ENCODE measurements around the gene ARHGAP26. TPM values are rescaled to one million over a fixed set of nuclear protein-coding genes. Genes with fewer than 3 reads are reported as not detected.

ARHGAP26 gene
- total and polyA plus RNA-seq, 2 experiments from 2014 or later: 9.5 to 16.8 TPM

DNA sequence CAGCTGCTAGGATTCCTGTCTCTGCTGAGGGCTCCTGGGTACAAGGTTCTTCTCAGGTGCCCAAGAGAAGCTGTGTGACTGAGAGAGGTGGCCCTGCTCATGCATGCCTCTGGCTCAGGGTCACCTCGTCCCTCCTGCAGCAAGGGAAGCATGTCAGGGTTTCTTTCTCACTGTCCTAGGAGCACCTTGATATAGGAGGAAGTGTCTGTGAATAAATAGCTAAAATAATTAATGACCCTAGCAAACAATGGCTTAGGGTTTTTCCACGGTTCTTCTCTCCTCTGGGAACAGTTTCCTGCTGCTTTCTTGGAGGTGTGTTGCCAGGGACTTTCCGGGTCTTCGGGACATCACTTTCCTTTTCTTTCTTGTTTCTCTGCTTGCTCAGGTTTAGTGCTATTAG lies 87.2 kb downstream of the ARHGAP26 start (continued):
- TF ChIP-seq, protein P1, sequence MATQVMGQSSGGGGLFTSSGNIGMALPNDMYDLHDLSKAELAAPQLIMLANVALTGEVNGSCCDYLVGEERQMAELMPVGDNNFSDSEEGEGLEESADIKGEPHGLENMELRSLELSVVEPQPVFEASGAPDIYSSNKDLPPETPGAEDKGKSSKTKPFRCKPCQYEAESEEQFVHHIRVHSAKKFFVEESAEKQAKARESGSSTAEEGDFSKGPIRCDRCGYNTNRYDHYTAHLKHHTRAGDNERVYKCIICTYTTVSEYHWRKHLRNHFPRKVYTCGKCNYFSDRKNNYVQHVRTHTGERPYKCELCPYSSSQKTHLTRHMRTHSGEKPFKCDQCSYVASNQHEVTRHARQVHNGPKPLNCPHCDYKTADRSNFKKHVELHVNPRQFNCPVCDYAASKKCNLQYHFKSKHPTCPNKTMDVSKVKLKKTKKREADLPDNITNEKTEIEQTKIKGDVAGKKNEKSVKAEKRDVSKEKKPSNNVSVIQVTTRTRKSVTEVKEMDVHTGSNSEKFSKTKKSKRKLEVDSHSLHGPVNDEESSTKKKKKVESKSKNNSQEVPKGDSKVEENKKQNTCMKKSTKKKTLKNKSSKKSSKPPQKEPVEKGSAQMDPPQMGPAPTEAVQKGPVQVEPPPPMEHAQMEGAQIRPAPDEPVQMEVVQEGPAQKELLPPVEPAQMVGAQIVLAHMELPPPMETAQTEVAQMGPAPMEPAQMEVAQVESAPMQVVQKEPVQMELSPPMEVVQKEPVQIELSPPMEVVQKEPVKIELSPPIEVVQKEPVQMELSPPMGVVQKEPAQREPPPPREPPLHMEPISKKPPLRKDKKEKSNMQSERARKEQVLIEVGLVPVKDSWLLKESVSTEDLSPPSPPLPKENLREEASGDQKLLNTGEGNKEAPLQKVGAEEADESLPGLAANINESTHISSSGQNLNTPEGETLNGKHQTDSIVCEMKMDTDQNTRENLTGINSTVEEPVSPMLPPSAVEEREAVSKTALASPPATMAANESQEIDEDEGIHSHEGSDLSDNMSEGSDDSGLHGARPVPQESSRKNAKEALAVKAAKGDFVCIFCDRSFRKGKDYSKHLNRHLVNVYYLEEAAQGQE (IDR thresholded peaks at IDR 0.05; ENCODE audit: unreplicated experiment): no peak
- TF ChIP-seq STAT1 (IDR thresholded peaks at IDR 0.05; ENCODE audit: unreplicated experiment): no peak

DNA sequence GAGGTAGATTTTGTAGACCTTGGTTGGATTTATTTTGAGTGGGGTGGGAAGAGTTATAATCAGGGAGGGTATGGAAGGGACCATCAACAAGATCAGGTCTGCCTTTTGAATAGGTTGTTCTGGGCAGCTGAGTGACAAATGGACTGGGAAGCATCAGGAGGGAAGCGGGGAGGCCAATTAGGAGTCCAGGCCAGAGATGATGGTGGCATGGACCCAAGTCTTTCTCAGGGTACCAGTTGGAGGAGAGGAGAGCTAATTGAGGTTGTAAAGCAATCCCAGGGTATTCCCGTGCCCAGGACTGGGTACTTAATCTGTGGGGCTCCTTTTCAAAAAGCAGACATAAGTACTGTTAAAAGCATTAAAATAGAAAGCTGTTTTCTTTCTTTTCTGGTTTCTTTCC lies 88.9 kb downstream of the ARHGAP26 start:
- Mint-ChIP-seq H3K27ac (no peak overlapping the region), H3K36me3 (ENCODE audit: low read depth) (no peaks in the 10 kb centered on the region), H3K9me3 (no peaks in the 10 kb centered on the region), H3K4me3 (no peak overlapping the region), H3K4me1 (peaks cover 53% of the 10 kb centered on the region), H3K27me3 (ENCODE audit: insufficient read depth, low read depth, poor library complexity) (peaks cover 8% of the 10 kb centered on the region)
- Histone ChIP-seq H3K4me1 (ENCODE audit: insufficient read depth) (peaks cover 40% of the 10 kb centered on the region), H3K27me3 (ENCODE audit: insufficient read depth) (no peaks in the 10 kb centered on the region), H3K27ac (ENCODE audit: low read depth) (no peak overlapping the region), H3K36me3 (ENCODE audit: insufficient read depth) (no peaks in the 10 kb centered on the region), H3F3A (replicated peaks; ENCODE audit: low read depth) (peaks cover 17% of the 10 kb centered on the region), H2AFZ (no peak overlapping the region), H3K4me2 (no peak overlapping the region), H3K4me3 (no peak overlapping the region), H3K79me2 (replicated peaks; ENCODE audit: insufficient read depth) (peaks cover 51% of the 10 kb centered on the region), H3K9me2 (ENCODE audit: insufficient read depth) (peaks cover 5% of the 10 kb centered on the region), H4K20me1 (replicated peaks; ENCODE audit: insufficient read depth) (no peaks in the 10 kb centered on the region)
- TF ChIP-seq EZH2 (IDR thresholded peaks at IDR 0.05; ENCODE audit: low read depth, unreplicated experiment) (no peak), ZNF331 (CRISPR knock-in tag; IDR thresholded peaks at IDR 0.05; ENCODE audit: low read depth) (no peak), CREB1 (CRISPR knock-in tag; IDR thresholded peaks at IDR 0.05; ENCODE audit: low read depth) (no peak), ZNF114 (CRISPR knock-in tag; IDR thresholded peaks at IDR 0.05) (no peak), POLR2AphosphoS5 (IDR thresholded peaks at IDR 0.05; ENCODE audit: low read depth) (no peak), JUNB (IDR thresholded peaks at IDR 0.05; ENCODE audit: unreplicated experiment) (no peak), STAT1 (IDR thresholded peaks at IDR 0.05; ENCODE audit: unreplicated experiment) (no peak)
- TF ChIP-seq, protein P2, sequence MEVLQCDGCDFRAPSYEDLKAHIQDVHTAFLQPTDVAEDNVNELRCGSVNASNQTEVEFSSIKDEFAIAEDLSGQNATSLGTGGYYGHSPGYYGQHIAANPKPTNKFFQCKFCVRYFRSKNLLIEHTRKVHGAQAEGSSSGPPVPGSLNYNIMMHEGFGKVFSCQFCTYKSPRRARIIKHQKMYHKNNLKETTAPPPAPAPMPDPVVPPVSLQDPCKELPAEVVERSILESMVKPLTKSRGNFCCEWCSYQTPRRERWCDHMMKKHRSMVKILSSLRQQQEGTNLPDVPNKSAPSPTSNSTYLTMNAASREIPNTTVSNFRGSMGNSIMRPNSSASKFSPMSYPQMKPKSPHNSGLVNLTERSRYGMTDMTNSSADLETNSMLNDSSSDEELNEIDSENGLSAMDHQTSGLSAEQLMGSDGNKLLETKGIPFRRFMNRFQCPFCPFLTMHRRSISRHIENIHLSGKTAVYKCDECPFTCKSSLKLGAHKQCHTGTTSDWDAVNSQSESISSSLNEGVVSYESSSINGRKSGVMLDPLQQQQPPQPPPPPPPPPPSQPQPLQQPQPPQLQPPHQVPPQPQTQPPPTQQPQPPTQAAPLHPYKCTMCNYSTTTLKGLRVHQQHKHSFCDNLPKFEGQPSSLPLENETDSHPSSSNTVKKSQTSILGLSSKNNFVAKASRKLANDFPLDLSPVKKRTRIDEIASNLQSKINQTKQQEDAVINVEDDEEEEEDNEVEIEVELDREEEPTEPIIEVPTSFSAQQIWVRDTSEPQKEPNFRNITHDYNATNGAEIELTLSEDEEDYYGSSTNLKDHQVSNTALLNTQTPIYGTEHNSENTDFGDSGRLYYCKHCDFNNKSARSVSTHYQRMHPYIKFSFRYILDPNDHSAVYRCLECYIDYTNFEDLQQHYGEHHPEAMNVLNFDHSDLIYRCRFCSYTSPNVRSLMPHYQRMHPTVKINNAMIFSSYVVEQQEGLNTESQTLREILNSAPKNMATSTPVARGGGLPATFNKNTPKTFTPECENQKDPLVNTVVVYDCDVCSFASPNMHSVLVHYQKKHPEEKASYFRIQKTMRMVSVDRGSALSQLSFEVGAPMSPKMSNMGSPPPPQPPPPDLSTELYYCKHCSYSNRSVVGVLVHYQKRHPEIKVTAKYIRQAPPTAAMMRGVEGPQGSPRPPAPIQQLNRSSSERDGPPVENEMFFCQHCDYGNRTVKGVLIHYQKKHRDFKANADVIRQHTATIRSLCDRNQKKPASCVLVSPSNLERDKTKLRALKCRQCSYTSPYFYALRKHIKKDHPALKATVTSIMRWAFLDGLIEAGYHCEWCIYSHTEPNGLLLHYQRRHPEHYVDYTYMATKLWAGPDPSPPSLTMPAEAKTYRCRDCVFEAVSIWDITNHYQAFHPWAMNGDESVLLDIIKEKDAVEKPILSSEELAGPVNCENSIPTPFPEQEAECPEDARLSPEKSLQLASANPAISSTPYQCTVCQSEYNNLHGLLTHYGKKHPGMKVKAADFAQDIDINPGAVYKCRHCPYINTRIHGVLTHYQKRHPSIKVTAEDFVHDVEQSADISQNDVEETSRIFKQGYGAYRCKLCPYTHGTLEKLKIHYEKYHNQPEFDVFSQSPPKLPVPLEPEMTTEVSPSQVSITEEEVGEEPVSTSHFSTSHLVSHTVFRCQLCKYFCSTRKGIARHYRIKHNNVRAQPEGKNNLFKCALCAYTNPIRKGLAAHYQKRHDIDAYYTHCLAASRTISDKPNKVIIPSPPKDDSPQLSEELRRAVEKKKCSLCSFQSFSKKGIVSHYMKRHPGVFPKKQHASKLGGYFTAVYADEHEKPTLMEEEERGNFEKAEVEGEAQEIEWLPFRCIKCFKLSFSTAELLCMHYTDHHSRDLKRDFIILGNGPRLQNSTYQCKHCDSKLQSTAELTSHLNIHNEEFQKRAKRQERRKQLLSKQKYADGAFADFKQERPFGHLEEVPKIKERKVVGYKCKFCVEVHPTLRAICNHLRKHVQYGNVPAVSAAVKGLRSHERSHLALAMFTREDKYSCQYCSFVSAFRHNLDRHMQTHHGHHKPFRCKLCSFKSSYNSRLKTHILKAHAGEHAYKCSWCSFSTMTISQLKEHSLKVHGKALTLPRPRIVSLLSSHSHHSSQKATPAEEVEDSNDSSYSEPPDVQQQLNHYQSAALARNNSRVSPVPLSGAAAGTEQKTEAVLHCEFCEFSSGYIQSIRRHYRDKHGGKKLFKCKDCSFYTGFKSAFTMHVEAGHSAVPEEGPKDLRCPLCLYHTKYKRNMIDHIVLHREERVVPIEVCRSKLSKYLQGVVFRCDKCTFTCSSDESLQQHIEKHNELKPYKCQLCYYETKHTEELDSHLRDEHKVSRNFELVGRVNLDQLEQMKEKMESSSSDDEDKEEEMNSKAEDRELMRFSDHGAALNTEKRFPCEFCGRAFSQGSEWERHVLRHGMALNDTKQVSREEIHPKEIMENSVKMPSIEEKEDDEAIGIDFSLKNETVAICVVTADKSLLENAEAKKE (CRISPR knock-in tag; IDR thresholded peaks at IDR 0.05): no peak
- TF ChIP-seq, protein P3, sequence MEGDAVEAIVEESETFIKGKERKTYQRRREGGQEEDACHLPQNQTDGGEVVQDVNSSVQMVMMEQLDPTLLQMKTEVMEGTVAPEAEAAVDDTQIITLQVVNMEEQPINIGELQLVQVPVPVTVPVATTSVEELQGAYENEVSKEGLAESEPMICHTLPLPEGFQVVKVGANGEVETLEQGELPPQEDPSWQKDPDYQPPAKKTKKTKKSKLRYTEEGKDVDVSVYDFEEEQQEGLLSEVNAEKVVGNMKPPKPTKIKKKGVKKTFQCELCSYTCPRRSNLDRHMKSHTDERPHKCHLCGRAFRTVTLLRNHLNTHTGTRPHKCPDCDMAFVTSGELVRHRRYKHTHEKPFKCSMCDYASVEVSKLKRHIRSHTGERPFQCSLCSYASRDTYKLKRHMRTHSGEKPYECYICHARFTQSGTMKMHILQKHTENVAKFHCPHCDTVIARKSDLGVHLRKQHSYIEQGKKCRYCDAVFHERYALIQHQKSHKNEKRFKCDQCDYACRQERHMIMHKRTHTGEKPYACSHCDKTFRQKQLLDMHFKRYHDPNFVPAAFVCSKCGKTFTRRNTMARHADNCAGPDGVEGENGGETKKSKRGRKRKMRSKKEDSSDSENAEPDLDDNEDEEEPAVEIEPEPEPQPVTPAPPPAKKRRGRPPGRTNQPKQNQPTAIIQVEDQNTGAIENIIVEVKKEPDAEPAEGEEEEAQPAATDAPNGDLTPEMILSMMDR (conservative IDR thresholded peaks at IDR 0.05; ENCODE audit: low read depth in 2 of 2): no peak
- no peak for ATAC-seq
- no peak for DNase-seq (ENCODE audit: low spot score)

Measured in GM23338 (cell line).